Type B pancreatic cell (in vitro differentiated cells): ENCODE results near the gene EEFSEC. TPM values are rescaled to one million over a fixed set of nuclear protein-coding genes. Genes with fewer than 3 reads are reported as not detected.

Experiments
- DNase-seq: peaks from one replicate; pipeline ENCODE4 v3.0.0; 2021; ENCODE audit warnings: mixed read lengths; ENCODE audit not compliant: unreplicated experiment; ENCODE audit errors: extremely low spot score
- H3K27ac Mint-ChIP-seq: 2 replicates; pipeline ENCODE4 v1.8.0; 2021; ENCODE audit warnings: mild to moderate bottlenecking, mixed read lengths
- H3K27me3 Mint-ChIP-seq: 2 replicates; pipeline ENCODE4 v1.8.0; 2021; ENCODE audit warnings: mixed read lengths
- H3K36me3 Mint-ChIP-seq: 2 replicates; pipeline ENCODE4 v1.8.0; 2021; ENCODE audit warnings: mixed read lengths
- H3K4me1 Mint-ChIP-seq: one replicate; pipeline ENCODE4 v1.8.0; 2021; ENCODE audit warnings: mixed read lengths; ENCODE audit not compliant: unreplicated experiment
- H3K4me3 Mint-ChIP-seq: 2 replicates; pipeline ENCODE4 v1.8.0; 2021; ENCODE audit warnings: mild to moderate bottlenecking, mixed read lengths
- H3K9me3 Mint-ChIP-seq: 2 replicates; pipeline ENCODE4 v1.8.0; 2021; ENCODE audit warnings: mixed read lengths
- total RNA-seq: library from RNA; stranded (reverse); gene quantifications from 2 replicates; pipeline ENCODE4 v1.2.1, GENCODE V29; 2021; ENCODE audit warnings: low replicate concordance
- TF ChIP-seq, protein P1 (sequence below): fragments of 200-600 bp; sonication (generic); conservative IDR thresholded peaks from 2 replicates; pipeline ENCODE4 v1.5.0; 2021; ENCODE audit warnings: antibody characterized with exemption, mild to moderate bottlenecking

EEFSEC gene
- total RNA-seq, 1 donor from 2014 or later = 16.6 TPM

DNA sequence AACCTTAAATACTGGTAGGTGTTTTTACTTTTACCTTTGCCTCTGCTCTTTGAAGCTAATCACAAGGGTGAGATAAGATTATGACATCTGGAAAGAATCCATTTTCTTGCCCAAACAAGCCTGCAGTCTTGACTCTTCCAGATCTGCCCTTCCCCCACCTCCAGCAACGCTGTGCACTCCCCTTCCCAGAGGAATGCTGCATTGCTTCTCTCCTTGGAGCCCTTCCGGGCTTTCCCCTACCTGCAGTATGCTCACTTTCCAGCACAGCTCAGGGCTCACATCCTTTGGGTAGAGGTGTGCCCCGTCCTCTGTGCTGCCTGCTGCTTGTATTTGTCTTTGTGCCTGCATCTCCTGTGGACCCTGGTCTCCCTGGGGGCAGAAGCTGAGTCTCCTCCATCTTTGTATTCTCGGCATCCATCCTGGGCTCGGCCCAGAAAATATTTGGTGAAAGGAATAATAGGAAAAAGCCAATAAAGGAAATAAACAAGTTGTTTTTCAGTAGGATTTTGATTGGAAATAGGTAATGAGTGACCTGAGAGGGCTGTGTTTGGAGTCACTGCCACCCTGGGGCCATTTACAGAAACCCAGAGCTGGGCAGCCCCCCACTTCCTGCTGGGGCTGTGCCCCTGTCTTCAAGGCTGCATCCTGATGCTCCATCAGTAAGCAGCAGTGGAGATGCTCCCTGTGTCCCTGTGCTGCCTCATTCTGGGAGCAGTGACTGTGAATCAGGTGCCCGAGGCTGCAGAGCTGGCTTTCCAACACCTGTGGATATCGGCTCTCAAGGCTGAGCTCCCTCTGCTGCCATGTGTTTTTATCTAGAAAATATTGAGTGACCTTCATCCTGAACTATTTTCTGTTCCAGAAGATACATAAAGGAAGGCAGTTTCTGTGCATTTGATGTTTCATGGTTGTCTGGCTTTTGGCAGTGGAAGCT, 117.5 kb downstream of the EEFSEC start:
- H3K36me3 Mint-ChIP-seq = peaks cover 10% of the 10 kb centered on the region
- TF ChIP-seq, protein P1, sequence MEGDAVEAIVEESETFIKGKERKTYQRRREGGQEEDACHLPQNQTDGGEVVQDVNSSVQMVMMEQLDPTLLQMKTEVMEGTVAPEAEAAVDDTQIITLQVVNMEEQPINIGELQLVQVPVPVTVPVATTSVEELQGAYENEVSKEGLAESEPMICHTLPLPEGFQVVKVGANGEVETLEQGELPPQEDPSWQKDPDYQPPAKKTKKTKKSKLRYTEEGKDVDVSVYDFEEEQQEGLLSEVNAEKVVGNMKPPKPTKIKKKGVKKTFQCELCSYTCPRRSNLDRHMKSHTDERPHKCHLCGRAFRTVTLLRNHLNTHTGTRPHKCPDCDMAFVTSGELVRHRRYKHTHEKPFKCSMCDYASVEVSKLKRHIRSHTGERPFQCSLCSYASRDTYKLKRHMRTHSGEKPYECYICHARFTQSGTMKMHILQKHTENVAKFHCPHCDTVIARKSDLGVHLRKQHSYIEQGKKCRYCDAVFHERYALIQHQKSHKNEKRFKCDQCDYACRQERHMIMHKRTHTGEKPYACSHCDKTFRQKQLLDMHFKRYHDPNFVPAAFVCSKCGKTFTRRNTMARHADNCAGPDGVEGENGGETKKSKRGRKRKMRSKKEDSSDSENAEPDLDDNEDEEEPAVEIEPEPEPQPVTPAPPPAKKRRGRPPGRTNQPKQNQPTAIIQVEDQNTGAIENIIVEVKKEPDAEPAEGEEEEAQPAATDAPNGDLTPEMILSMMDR = no peak
- H3K27ac Mint-ChIP-seq = no peak overlapping the region
- H3K4me1 Mint-ChIP-seq = peaks cover 20% of the 10 kb centered on the region
- H3K4me3 Mint-ChIP-seq = no peak overlapping the region
- H3K9me3 Mint-ChIP-seq = no peaks in the 10 kb centered on the region
- DNase-seq = no peak
- H3K27me3 Mint-ChIP-seq = no peaks in the 10 kb centered on the region

DNA sequence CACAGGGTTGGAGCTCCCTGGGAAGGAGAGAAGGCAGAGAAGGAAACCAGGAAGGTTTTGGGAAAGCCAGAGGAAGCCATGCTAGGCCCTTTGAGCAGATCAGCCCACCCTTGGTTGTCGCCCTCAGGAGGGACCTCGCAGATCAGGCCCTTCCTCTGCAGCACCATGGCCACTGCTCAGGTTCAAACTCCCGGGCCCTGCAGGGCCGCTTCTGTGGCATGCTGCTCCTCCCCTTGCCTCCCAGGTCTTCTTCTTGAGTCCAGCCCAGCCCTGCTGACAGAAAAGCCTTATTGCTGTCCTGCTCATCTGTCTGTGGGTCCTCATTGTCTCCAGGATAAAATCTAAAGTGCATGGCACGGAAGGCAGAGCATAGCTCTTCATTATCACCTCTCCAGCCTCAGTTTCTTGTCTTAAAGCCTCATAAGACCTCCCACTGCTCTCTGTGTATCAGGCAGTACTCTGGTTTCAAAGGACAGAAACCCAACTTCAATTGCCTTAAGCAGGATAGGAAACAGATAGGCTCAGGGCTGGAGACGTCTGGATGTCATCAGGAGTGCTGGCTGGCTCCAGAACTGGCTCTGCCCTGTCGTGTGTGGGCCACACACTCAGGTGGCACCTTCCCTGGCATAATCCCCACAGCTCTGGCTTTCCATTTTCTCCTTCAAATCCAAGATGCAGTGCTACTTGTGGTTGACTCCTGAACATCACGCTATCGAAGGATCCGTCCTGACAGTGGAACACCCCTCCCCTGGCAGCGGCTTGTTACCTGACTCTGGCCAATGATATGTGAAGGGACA, 118.5 kb downstream of the EEFSEC start:
- H3K27me3 Mint-ChIP-seq = no peaks in the 10 kb centered on the region
- TF ChIP-seq, protein P1 = no peak
- no peak overlapping the region for H3K27ac Mint-ChIP-seq
- H3K9me3 Mint-ChIP-seq = no peaks in the 10 kb centered on the region
- H3K36me3 Mint-ChIP-seq = peaks cover 10% of the 10 kb centered on the region
- peak; percentile 25 for DNase-seq
- H3K4me1 Mint-ChIP-seq = peaks cover 28% of the 10 kb centered on the region
- H3K4me3 Mint-ChIP-seq = no peak overlapping the region

DNA sequence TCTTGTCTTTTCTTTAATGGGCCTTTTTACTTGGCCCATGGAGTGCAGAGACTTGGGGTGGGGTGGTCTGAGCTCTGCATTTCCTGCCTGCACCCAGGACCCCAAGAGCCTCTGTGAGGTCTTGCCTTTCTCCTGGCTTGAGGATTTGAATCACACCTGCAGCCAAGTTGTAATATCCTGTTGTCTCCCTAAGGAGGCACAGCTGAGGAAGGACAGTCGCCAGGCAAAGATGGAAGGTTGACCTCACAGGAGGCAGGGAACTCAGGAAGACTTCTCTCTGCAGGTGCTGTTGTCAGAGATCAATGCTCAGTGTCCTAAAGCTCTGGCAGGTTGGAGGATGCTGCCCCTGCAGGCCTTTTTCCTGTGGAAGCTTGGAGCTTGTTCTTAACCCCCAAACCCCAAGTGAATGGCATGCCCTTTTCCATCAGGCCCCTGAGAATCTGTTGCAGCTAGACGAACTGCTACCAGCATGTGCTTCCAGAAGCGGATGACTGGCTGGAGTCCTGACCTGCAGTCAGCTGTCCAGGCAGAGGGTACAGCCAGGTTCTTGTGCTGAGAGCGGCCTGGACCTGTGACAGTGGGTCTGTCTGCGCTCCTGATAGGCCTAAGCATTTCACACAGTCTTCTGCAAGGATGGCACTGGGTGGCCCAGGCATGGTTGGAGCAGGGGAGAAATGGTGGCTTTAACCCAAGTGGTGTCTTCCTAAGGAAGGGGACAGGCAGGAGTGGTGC, 120.0 kb downstream of the EEFSEC start:
- DNase-seq = peak; percentile 49
- no peak overlapping the region for H3K27ac Mint-ChIP-seq
- H3K4me1 Mint-ChIP-seq = peaks cover 33% of the 10 kb centered on the region
- no peaks in the 10 kb centered on the region for H3K9me3 Mint-ChIP-seq
- no peak overlapping the region for H3K4me3 Mint-ChIP-seq
- TF ChIP-seq, protein P1 = no peak
- H3K36me3 Mint-ChIP-seq = peaks cover 6% of the 10 kb centered on the region
- no peaks in the 10 kb centered on the region for H3K27me3 Mint-ChIP-seq

DNA sequence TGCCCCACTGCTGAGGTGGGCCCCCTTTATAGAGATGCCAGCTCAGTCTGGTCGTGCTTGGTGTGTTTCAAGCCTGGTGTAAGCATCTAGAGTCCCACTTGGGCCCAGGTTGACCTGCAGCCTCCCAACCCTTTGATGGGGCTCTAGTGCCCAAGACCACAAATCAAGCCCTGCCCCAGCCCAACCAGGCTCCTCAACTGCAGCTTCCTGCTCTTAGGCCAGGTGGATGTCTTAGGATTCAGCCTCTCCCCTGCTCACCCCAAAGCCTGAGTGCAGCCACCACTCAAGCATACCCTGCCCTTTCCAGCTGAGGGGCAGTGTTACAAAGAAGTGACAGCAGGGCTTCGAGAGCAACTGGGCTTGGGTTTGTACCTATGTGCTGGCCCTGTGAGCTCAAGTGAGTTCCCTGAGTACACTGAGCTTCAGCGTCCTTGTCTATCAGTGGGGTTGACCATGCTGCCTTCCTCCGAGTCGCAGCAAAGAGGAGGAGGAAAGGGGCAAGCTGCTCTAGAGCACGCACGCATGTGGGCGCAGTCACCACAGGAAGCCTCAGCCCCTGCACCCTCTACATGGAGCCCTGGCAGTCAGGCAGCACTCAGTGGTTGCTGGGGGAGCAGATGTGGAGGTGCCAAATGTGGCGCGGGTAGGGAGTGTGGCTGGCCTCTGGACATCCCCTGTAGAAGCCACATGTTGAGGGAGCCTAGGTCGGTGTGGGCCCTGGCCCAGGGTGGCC, 120.7 kb downstream of the EEFSEC start:
- H3K4me1 Mint-ChIP-seq = peaks cover 38% of the 10 kb centered on the region
- H3K4me3 Mint-ChIP-seq = no peak overlapping the region
- DNase-seq = peak; percentile 51
- no peak overlapping the region for H3K27ac Mint-ChIP-seq
- TF ChIP-seq, protein P1 = no peak
- no peaks in the 10 kb centered on the region for H3K27me3 Mint-ChIP-seq
- H3K36me3 Mint-ChIP-seq = peaks cover 4% of the 10 kb centered on the region
- H3K9me3 Mint-ChIP-seq = no peaks in the 10 kb centered on the region

DNA sequence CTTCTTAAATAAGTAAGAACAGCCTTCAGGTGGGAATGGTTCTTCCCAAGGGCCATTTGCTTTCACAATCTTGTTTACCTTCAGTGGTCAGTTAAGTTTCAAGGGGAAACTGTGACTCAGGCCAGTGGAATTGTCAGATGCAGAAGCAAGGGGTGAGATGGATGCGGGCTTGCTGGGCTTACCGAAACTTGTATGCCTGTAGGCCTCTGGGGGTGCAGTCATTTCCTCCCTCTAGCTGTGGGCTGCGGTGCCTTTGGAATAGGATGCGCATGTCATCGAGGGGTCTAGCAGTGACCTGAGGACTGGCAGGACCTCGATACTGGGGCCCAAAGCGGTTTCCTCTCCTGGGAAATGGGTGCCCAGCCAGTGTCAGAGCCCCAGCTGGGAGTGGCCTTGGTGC, 121.6 kb downstream of the EEFSEC start:
- Mint-ChIP-seq H3K27ac (no peak overlapping the region), H3K4me1 (peaks cover 36% of the 10 kb centered on the region), H3K27me3 (no peaks in the 10 kb centered on the region), H3K4me3 (no peak overlapping the region), H3K36me3 (peaks cover 4% of the 10 kb centered on the region), H3K9me3 (no peaks in the 10 kb centered on the region)
- peak; percentile 50 for DNase-seq
- TF ChIP-seq, protein P1 = no peak
